GM12878 (cell line): ENCODE results near the gene SHH. TPM values are rescaled to one million over a fixed set of nuclear protein-coding genes. Genes with fewer than 3 reads are reported as not detected.

Experiments
- ATAC-seq: fragments of 200-7000 bp; cut with Tn5 transposase; 3 replicates; pipeline ENCODE4 v1.9.1; 2020; ENCODE audit warnings: mild to moderate bottlenecking, moderate library complexity
- BruUV-seq: library from RNA; stranded (reverse); fragments of 400-500 nt; replicated peaks from 2 replicates; lab custom pipeline; 2021; lab: Mats Ljungman, UMichigan
- CTCF ChIA-PET: fragments of 300-600 bp; sonication (Branson Sonifier 250); formaldehyde crosslinking; extraction: SDS; loops from one replicate; lab custom pipeline; 2021; ENCODE audit warnings: inconsistent platforms; lab: Yijun Ruan, JAX
- POLR2A ChIA-PET: fragments of 350-600 bp; formaldehyde crosslinking; extraction: SDS; loops from one replicate; lab custom pipeline; 2021; ENCODE audit warnings: inconsistent platforms; lab: Charles Lee
- RAD21 ChIA-PET: fragments of 300-600 bp; sonication (Branson Sonifier 250); formaldehyde crosslinking; loops from one replicate; lab custom pipeline; 2023; ENCODE audit warnings: antibody characterized with exemption; ENCODE audit not compliant: unreplicated experiment; lab: Charles Lee
- SMC1A ChIA-PET: fragments of 300-600 bp; sonication (Branson Sonifier 250); formaldehyde crosslinking; loops from one replicate; lab custom pipeline; 2023; ENCODE audit not compliant: unreplicated experiment, uncharacterized antibody; lab: Charles Lee
- DNase-seq: peaks from one replicate; pipeline ENCODE4 v3.0.0-alpha.2; 2011; ENCODE audit warnings: low read depth, low spot score
- FAIRE-seq: peaks from 3 replicates; lab custom pipeline; 2011; peaks lifted over from hg19 to GRCh38; lab: Jason Lieb, UNC
- H2AFZ ChIP-seq: 2 replicates; pipeline ENCODE4 v1.6.0; 2011; ENCODE audit warnings: low read depth, low read length, control low read depth; ENCODE audit not compliant: control insufficient read depth
- H3K27ac ChIP-seq: 2 replicates; pipeline ENCODE4 v1.5.1; 2011; ENCODE audit warnings: control low read depth; ENCODE audit not compliant: control insufficient read depth, insufficient read depth
- H3K27me3 ChIP-seq, 2 experiments: replicated peaks in 1 of 2; 2 replicates each; pipeline versions ENCODE4 v1.6.0 to v1.6.1; 2011; ENCODE audit warnings: low read length in 1 of 2; ENCODE audit not compliant: control insufficient read depth in 2 of 2, insufficient read depth in 2 of 2
- H3K36me3 ChIP-seq, 2 experiments: 2 replicates each; pipeline ENCODE4 v1.5.1; 2011; ENCODE audit warnings: low read length in 1 of 2; ENCODE audit not compliant: control insufficient read depth in 2 of 2, insufficient read depth in 2 of 2
- H3K4me1 ChIP-seq: 2 replicates; pipeline ENCODE4 v1.6.1; 2011; ENCODE audit warnings: mild to moderate bottlenecking, low read length, moderate library complexity, mixed read lengths; ENCODE audit not compliant: control insufficient read depth, insufficient read depth
- H3K4me2 ChIP-seq: 2 replicates; pipeline ENCODE4 v1.6.0; 2011; ENCODE audit warnings: control low read depth; ENCODE audit not compliant: control insufficient read depth, insufficient read depth
- H3K4me3 ChIP-seq: fragments of 200-600 bp; sonication (generic); 2 replicates; pipeline ENCODE4 v1.5.1; 2016
- H3K79me2 ChIP-seq: 2 replicates; pipeline ENCODE4 v1.6.0; 2011; ENCODE audit warnings: low read length; ENCODE audit not compliant: control insufficient read depth, insufficient read depth
- H3K9ac ChIP-seq: 2 replicates; pipeline ENCODE4 v1.8.0; 2011; ENCODE audit warnings: low read length, control low read depth, mixed read lengths; ENCODE audit not compliant: control insufficient read depth, insufficient read depth
- H3K9me3 ChIP-seq: replicated peaks from 3 replicates; pipeline ENCODE4 v1.5.1; 2011; ENCODE audit warnings: mild to moderate bottlenecking, low read length; ENCODE audit not compliant: control insufficient read depth, insufficient read depth
- H4K20me1 ChIP-seq: 2 replicates; pipeline ENCODE4 v1.6.0; 2011; ENCODE audit not compliant: control insufficient read depth, insufficient read depth
- BHLHE40 ChIP-seq, 2 experiments: fragments of 450-650 bp in 1 of 2; IDR thresholded peaks; 2 replicates each; pipeline ENCODE4 v1.6.1; 2011 to 2017; ENCODE audit warnings: low read depth in 2 of 2, borderline replicate concordance in 1 of 2, improper control_type of control experiment in 1 of 2, low read length in 1 of 2, mild to moderate bottlenecking in 1 of 2
- ETV6 ChIP-seq, 2 experiments: fragments of 450-650 bp in 1 of 2; IDR thresholded peaks in 1 of 2; conservative IDR thresholded peaks in 1 of 2; 2 replicates each; pipeline ENCODE4 v1.6.1; 2014; ENCODE audit warnings: antibody characterized with exemption in 1 of 2, borderline replicate concordance in 1 of 2, low read depth in 1 of 2, mild to moderate bottlenecking in 1 of 2, moderate library complexity in 1 of 2
- GABPA ChIP-seq: IDR thresholded peaks from 2 replicates; pipeline ENCODE4 v1.6.1; 2014; ENCODE audit warnings: antibody characterized with exemption, low read depth, mild to moderate bottlenecking, inconsistent platforms
- MYB ChIP-seq: fragments of 150-350 bp; IDR thresholded peaks from 2 replicates; pipeline ENCODE4 v1.6.1; 2014; ENCODE audit warnings: mild to moderate bottlenecking, low read depth, low read length, borderline replicate concordance
- NR2C1 ChIP-seq: fragments of 450-650 bp; IDR thresholded peaks from 2 replicates; pipeline ENCODE4 v1.6.1; 2017; ENCODE audit warnings: antibody characterized with exemption, mild to moderate bottlenecking, moderate library complexity
- POLR2AphosphoS2 ChIP-seq: IDR thresholded peaks from 2 replicates; pipeline ENCODE4 v1.6.1; 2011; ENCODE audit warnings: low read depth, mild to moderate bottlenecking, low read length, improper control_type of control experiment, moderate library complexity
- POLR2AphosphoS5 ChIP-seq: IDR thresholded peaks from 2 replicates; pipeline ENCODE4 v1.6.1; 2011; ENCODE audit warnings: mild to moderate bottlenecking, low read length, inconsistent platforms
- RBBP5 ChIP-seq: fragments of 200-600 bp; sonication (generic); conservative IDR thresholded peaks from 2 replicates; pipeline ENCODE4 v1.6.1; 2016
- SUZ12 ChIP-seq: fragments of 200-600 bp; sonication (generic); IDR thresholded peaks from one replicate; pipeline ENCODE4 v1.6.1; 2018; ENCODE audit warnings: antibody characterized with exemption, mild to moderate bottlenecking; ENCODE audit not compliant: unreplicated experiment
- TAF1 ChIP-seq: IDR thresholded peaks from 2 replicates; pipeline ENCODE4 v1.6.1; 2011; ENCODE audit warnings: mild to moderate bottlenecking, low read depth, low read length, borderline replicate concordance
- TCF3 ChIP-seq: IDR thresholded peaks from 2 replicates; pipeline ENCODE4 v1.6.1; 2012; ENCODE audit warnings: low read depth, mild to moderate bottlenecking, low read length, borderline replicate concordance; ENCODE audit not compliant: insufficient read depth
- whole genome bisulfite sequencing: methylation state at CpG from one replicate; pipeline ENCODE4 v1.1.6; 2016; ENCODE audit warnings: low lambda C conversion rate; ENCODE audit not compliant: insufficient replicate concordance, insufficient coverage; ENCODE audit errors: missing lambda C conversion rate; 5-methylcytosine and 5-hydroxymethylcytosine counted together
- in situ Hi-C: fragments of 300-500 bp; cut with MboI; formaldehyde crosslinking; loops from 9 replicates; pipeline ENCODE4 v1.14.3; 2018; ENCODE audit warnings: mixed read lengths
- intact Hi-C: fragments of 100-400 bp; cut with micrococcal nuclease; formaldehyde crosslinking; loops from one replicate; pipeline ENCODE4 v1.14.2; 2022; ENCODE audit not compliant: unreplicated experiment
- polyA plus RNA-seq, 11 experiments: library from polyadenylated mRNA; depleted of rRNA in 4 of 11; unstranded in 6 of 11; stranded (reverse) in 5 of 11; fragments of >200 nt; fragmentation: Nextera tagmentation in 4 of 11; fragmentation: Illumina TruSeq in 1 of 11; extraction: Ambion mirVana in 4 of 11; extraction: Trizol in 1 of 11; gene quantifications; 1 replicate in 1 of 11; 2 replicates in 10 of 11; pipeline versions ENCODE4 v1.2.1 to v1.2.3, GENCODE V29; 2011 to 2016; ENCODE audit warnings: inconsistent platforms in 2 of 11, missing spikeins in 2 of 11, low read depth in 1 of 11
- total RNA-seq, 4 experiments: library from RNA; depleted of rRNA in 3 of 4; stranded (reverse); fragments of >200 nt in 3 of 4; fragmentation: Illumina TruSeq in 1 of 4; extraction: Trizol in 1 of 4; gene quantifications; 2 replicates each; pipeline versions ENCODE4 v1.2.1 to v1.2.3, GENCODE V29; 2013 to 2021
- TF ChIP-seq, protein P1 (sequence below): fragments of 450-650 bp; formaldehyde crosslinking; IDR thresholded peaks from 2 replicates; pipeline ENCODE4 v1.4.0; 2022; ENCODE audit warnings: mild to moderate bottlenecking, moderate library complexity
- TF ChIP-seq, protein P2 (sequence below): fragments of 450-650 bp; IDR thresholded peaks from 2 replicates; pipeline ENCODE4 v1.6.1; 2017; ENCODE audit warnings: mild to moderate bottlenecking
- TF ChIP-seq, protein P3 (sequence below): IDR thresholded peaks from 2 replicates; pipeline ENCODE4 v1.6.1; 2011; ENCODE audit warnings: borderline replicate concordance, low read depth, mild to moderate bottlenecking, moderate library complexity, mixed read lengths, low read length; ENCODE audit not compliant: insufficient read depth; ENCODE audit errors: extremely low read length

Gene SHH
- total and polyA plus RNA-seq, 10 of the 15 experiments (the other 5 are each of a cell fraction or from before 2014, with no cell fraction given): not detected

DNA sequence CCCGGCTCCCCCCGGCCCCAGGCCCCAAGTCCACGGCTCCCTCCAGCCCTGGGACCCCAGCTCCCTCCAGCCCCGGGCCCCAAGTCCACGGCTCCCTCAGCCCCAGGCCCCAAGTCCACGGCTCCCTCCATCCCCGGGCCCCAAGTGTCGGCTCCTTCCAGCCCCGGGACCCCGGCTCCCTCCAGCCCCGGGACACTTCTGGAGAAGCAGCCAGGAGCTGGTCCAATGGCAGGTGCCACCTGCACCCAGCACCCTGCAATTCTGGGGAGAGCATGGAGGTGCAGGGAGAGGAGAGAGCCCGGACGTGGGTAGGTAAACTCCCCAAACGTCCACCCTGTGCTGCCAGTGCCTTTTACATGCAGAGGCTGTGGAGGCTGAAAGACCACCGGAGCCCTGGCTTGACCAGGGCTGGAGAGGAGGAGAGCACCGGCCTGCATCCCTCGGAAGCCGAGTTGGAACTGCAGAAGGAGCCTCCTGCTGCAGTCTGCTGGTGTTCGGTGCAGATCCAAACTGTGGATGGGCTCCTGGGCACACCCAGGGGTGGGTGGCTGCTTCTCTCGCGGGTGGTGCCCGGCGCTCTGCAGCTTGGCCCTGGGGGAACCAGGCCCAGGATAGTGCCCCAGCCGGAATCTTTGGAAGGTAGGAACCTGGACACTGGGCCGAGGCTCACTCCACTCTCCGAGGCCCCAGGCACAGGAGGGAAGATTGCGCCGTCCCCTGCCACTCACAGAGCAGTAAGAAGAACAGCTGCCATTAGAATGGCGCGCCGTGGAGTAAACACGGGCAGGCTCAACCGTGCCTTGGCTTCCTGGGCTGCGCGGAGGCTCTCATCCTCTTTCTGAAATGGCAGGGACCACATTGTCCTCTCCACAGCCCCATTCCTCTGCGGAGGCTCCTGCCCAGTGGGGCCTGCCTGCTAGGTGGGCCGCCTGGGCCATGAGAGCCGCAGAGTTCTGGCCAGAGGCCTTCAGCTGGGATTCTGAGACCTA, 14.7 kb downstream of the SHH start:
- no peak overlapping the region for H2AFZ ChIP-seq
- in situ Hi-C loops (loop anchor here (5.0 kb wide), 1 partner anchor 1025 kb away; no protein-coding TSS in a partner anchor), intact Hi-C loops (loop anchor here (5.0 kb wide), 1 partner anchor 1020 kb away; no protein-coding TSS in a partner anchor)
- H3K4me1 ChIP-seq: no peaks in the 10 kb centered on the region
- POLR2A ChIA-PET: no interaction called here
- H3K27me3 ChIP-seq: peaks cover 0 to 3% of the 10 kb centered on the region in 2 experiments; a peak in 3 of 4 replicates
- no peak for FAIRE-seq
- no peaks in the 10 kb centered on the region for H3K36me3 ChIP-seq
- CTCF ChIA-PET: interaction anchor here (1.5 kb wide), 1 partner anchor 1026 kb away, joined by 3 read pairs; no protein-coding TSS in a partner anchor
- SMC1A ChIA-PET: no interaction called here
- no peaks in the 10 kb centered on the region for H3K79me2 ChIP-seq
- no peak overlapping the region for H3K9ac ChIP-seq
- RAD21 ChIA-PET: interaction anchor here (0.6 kb wide), 1 partner anchor 24 kb away, joined by 3 read pairs; no protein-coding TSS in a partner anchor
- peak; percentile 43 for ATAC-seq
- no peaks in the 10 kb centered on the region for H3K9me3 ChIP-seq
- WGBS: 65% methylated on average over 32 of the region's 38 CpGs
- no peak overlapping the region for H3K4me3 ChIP-seq
- no peak overlapping the region for H3K27ac ChIP-seq
- no peak for DNase-seq
- H3K4me2 ChIP-seq: no peak overlapping the region
- no peaks in the 10 kb centered on the region for H4K20me1 ChIP-seq
- BruUV-seq: no TSS peak
- TF ChIP-seq ETV6 (conservative IDR thresholded peaks at IDR 0.05 in 1 of 2, IDR thresholded peaks at IDR 0.05 in 1 of 2; ENCODE audit: borderline replicate concordance in 1 of 2, low read depth in 1 of 2) (no peak), POLR2AphosphoS5 (no peak), POLR2AphosphoS2 (no peak), MYB (no peak), GABPA (no peak), SUZ12 (no peak), TAF1 (no peak), BHLHE40 (IDR thresholded peaks at IDR 0.05; ENCODE audit: borderline replicate concordance in 1 of 2, low read depth in 2 of 2, low read length in 1 of 2) (no peak), TCF3 (no peak), RBBP5 (no peak), NR2C1 (no peak)
- TF ChIP-seq, protein P1, sequence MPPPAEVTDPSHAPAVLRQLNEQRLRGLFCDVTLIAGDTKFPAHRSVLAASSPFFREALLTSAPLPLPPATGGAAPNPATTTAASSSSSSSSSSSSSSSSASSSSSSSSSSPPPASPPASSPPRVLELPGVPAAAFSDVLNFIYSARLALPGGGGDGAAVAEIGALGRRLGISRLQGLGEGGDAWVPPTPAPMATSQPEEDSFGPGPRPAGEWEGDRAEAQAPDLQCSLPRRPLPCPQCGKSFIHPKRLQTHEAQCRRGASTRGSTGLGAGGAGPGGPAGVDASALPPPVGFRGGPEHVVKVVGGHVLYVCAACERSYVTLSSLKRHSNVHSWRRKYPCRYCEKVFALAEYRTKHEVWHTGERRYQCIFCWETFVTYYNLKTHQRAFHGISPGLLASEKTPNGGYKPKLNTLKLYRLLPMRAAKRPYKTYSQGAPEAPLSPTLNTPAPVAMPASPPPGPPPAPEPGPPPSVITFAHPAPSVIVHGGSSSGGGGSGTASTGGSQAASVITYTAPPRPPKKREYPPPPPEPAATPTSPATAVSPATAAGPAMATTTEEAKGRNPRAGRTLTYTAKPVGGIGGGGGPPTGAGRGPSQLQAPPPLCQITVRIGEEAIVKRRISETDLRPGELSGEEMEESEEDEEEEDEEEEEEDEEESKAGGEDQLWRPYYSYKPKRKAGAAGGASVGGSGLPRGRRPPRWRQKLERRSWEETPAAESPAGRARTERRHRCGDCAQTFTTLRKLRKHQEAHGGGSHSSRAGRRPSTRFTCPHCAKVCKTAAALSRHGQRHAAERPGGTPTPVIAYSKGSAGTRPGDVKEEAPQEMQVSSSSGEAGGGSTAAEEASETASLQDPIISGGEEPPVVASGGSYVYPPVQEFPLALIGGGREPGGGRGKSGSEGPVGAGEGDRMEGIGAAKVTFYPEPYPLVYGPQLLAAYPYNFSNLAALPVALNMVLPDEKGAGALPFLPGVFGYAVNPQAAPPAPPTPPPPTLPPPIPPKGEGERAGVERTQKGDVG (CRISPR knock-in tag): no peak
- TF ChIP-seq, protein P2, sequence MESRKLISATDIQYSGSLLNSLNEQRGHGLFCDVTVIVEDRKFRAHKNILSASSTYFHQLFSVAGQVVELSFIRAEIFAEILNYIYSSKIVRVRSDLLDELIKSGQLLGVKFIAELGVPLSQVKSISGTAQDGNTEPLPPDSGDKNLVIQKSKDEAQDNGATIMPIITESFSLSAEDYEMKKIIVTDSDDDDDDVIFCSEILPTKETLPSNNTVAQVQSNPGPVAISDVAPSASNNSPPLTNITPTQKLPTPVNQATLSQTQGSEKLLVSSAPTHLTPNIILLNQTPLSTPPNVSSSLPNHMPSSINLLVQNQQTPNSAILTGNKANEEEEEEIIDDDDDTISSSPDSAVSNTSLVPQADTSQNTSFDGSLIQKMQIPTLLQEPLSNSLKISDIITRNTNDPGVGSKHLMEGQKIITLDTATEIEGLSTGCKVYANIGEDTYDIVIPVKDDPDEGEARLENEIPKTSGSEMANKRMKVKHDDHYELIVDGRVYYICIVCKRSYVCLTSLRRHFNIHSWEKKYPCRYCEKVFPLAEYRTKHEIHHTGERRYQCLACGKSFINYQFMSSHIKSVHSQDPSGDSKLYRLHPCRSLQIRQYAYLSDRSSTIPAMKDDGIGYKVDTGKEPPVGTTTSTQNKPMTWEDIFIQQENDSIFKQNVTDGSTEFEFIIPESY: no peak
- TF ChIP-seq, protein P3, sequence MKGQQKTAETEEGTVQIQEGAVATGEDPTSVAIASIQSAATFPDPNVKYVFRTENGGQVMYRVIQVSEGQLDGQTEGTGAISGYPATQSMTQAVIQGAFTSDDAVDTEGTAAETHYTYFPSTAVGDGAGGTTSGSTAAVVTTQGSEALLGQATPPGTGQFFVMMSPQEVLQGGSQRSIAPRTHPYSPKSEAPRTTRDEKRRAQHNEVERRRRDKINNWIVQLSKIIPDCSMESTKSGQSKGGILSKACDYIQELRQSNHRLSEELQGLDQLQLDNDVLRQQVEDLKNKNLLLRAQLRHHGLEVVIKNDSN: no peak
